ENCODE results near the gene ITPR2.

- TF ChIP-seq, protein P1, sequence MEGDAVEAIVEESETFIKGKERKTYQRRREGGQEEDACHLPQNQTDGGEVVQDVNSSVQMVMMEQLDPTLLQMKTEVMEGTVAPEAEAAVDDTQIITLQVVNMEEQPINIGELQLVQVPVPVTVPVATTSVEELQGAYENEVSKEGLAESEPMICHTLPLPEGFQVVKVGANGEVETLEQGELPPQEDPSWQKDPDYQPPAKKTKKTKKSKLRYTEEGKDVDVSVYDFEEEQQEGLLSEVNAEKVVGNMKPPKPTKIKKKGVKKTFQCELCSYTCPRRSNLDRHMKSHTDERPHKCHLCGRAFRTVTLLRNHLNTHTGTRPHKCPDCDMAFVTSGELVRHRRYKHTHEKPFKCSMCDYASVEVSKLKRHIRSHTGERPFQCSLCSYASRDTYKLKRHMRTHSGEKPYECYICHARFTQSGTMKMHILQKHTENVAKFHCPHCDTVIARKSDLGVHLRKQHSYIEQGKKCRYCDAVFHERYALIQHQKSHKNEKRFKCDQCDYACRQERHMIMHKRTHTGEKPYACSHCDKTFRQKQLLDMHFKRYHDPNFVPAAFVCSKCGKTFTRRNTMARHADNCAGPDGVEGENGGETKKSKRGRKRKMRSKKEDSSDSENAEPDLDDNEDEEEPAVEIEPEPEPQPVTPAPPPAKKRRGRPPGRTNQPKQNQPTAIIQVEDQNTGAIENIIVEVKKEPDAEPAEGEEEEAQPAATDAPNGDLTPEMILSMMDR (conservative IDR thresholded peaks at IDR 0.05; ENCODE audit: low read length) = no peak
- no peak for TF ChIP-seq EZH2phosphoT487 (IDR thresholded peaks at IDR 0.05; ENCODE audit: borderline replicate concordance)
These were observed 372.6 kb downstream of the ITPR2 start for GRCh38 chr12:26460361-26460760.

All from Loucy (cell line).